ENCODE results near the gene PRDM10. TPM values are rescaled to one million over a fixed set of nuclear protein-coding genes. Genes with fewer than 3 reads are reported as not detected.

The PRDM10 gene
- total and polyA plus RNA-seq, 2 experiments from 2014 or later = 4.1 to 12.0 TPM

GRCh38 chr11:129948926-129949466, 53.6 kb downstream of the PRDM10 start:
- no peak for DNase-seq (ENCODE audit: low read depth in 1 of 2, low spot score in 1 of 2)
- no peak for TF ChIP-seq CTCF (IDR thresholded peaks at IDR 0.05; ENCODE audit: low read depth, low read length)
- no peaks in the 10 kb centered on the region for H3K27me3 ChIP-seq
- H3K9me3 ChIP-seq (ENCODE audit: low read depth) = no peaks in the 10 kb centered on the region
- peaks cover 7% of the 10 kb centered on the region for H3K4me1 ChIP-seq (ENCODE audit: low read depth)
- no peak overlapping the region for H3K4me3 ChIP-seq
- H3K36me3 ChIP-seq = no peaks in the 10 kb centered on the region
- H3K27ac ChIP-seq = no peak overlapping the region

GRCh38 chr11:129947474-129947873, 55.2 kb downstream of the PRDM10 start:
- no peaks in the 10 kb centered on the region for H3K27me3 ChIP-seq
- no peak for DNase-seq (ENCODE audit: low read depth in 1 of 2, low spot score in 1 of 2)
- peaks cover 7% of the 10 kb centered on the region for H3K4me1 ChIP-seq (ENCODE audit: low read depth)
- H3K9me3 ChIP-seq (ENCODE audit: low read depth) = no peaks in the 10 kb centered on the region
- no peak overlapping the region for H3K27ac ChIP-seq
- no peak overlapping the region for H3K4me3 ChIP-seq
- H3K36me3 ChIP-seq = no peaks in the 10 kb centered on the region
- no peak for TF ChIP-seq CTCF (IDR thresholded peaks at IDR 0.05; ENCODE audit: low read depth, low read length)

GRCh38 chr11:129946965-129947364, 55.7 kb downstream of the PRDM10 start:
- Histone ChIP-seq H3K4me1 (ENCODE audit: low read depth) (peaks cover 7% of the 10 kb centered on the region), H3K27ac (no peak overlapping the region), H3K4me3 (no peak overlapping the region), H3K36me3 (no peaks in the 10 kb centered on the region), H3K27me3 (no peaks in the 10 kb centered on the region), H3K9me3 (ENCODE audit: low read depth) (no peaks in the 10 kb centered on the region)
- DNase-seq (ENCODE audit: low read depth in 1 of 2, low spot score in 1 of 2) = no peak
- TF ChIP-seq CTCF (IDR thresholded peaks at IDR 0.05; ENCODE audit: low read depth, low read length) = no peak

- Histone ChIP-seq H3K36me3 (peaks cover 5% of the 10 kb centered on the region), H3K27ac (no peak overlapping the region), H3K4me1 (ENCODE audit: low read depth) (peaks cover 7% of the 10 kb centered on the region), H3K4me3 (no peak overlapping the region), H3K27me3 (no peaks in the 10 kb centered on the region), H3K9me3 (ENCODE audit: low read depth) (no peaks in the 10 kb centered on the region)
- TF ChIP-seq CTCF (IDR thresholded peaks at IDR 0.05; ENCODE audit: low read depth, low read length) = no peak
- DNase-seq (ENCODE audit: low read depth in 1 of 2, low spot score in 1 of 2) = no peak
Observed at GRCh38 chr11:129946256-129946655, 56.4 kb downstream of the PRDM10 start.

GRCh38 chr11:129945373-129945772, 57.3 kb downstream of the PRDM10 start:
- H3K27me3 ChIP-seq = no peaks in the 10 kb centered on the region
- no peak for TF ChIP-seq CTCF (IDR thresholded peaks at IDR 0.05; ENCODE audit: low read depth, low read length)
- no peak for DNase-seq (ENCODE audit: low read depth in 1 of 2, low spot score in 1 of 2)

More at GRCh38 chr11:129945373-129945772, 57.3 kb downstream of the PRDM10 start:
- Histone ChIP-seq H3K36me3 (peaks cover 5% of the 10 kb centered on the region), H3K27ac (no peak overlapping the region), H3K4me1 (ENCODE audit: low read depth) (peaks cover 5% of the 10 kb centered on the region), H3K4me3 (no peak overlapping the region), H3K9me3 (ENCODE audit: low read depth) (no peaks in the 10 kb centered on the region)
